Panc1 (cell line): ENCODE results near the gene GRK3. TPM values are rescaled to one million over a fixed set of nuclear protein-coding genes. Genes with fewer than 3 reads are reported as not detected.

Experiments used
- ATAC-seq: fragments of 200-7000 bp; cut with Tn5 transposase; 2 replicates; pipeline ENCODE4 v1.9.1; 2020; ENCODE audit warnings: mild to moderate bottlenecking, moderate library complexity
- BruUV-seq: library from RNA; stranded (reverse); fragments of 400-500 nt; replicated peaks from 2 replicates; lab custom pipeline; 2021; lab: Mats Ljungman, UMichigan
- CTCF ChIA-PET: fragments of 300-600 bp; sonication (Branson Sonifier 250); formaldehyde crosslinking; loops from one replicate; lab custom pipeline; 2022; ENCODE audit warnings: antibody characterized with exemption; lab: Charles Lee
- POLR2A ChIA-PET: fragments of 300-600 bp; sonication (Branson Sonifier 250); formaldehyde crosslinking; loops from one replicate; lab custom pipeline; 2022; ENCODE audit warnings: antibody characterized with exemption; lab: Charles Lee
- DNase-seq: peaks from one replicate; pipeline ENCODE4 v3.0.0-alpha.2; 2010; ENCODE audit warnings: low read depth, low spot score
- H3K27ac ChIP-seq: 2 replicates; pipeline ENCODE4 v1.5.1; 2011; ENCODE audit warnings: mild to moderate bottlenecking, low read length, inconsistent platforms
- H3K27me3 ChIP-seq: fragments of 200-500 bp; sonication (Bioruptor generic); 2 replicates; pipeline ENCODE4 v1.6.0; 2014; ENCODE audit warnings: low read length, inconsistent platforms; ENCODE audit not compliant: control insufficient read depth, insufficient read depth
- H3K36me3 ChIP-seq: fragments of 200-500 bp; sonication (Bioruptor generic); 2 replicates; pipeline ENCODE4 v1.5.1; 2014; ENCODE audit warnings: inconsistent platforms, mild to moderate bottlenecking, low read length, moderate library complexity; ENCODE audit not compliant: control insufficient read depth, insufficient read depth
- H3K4me1 ChIP-seq: 2 replicates; pipeline ENCODE4 v1.5.1; 2011; ENCODE audit warnings: inconsistent platforms, mild to moderate bottlenecking, low read length, moderate library complexity; ENCODE audit not compliant: control insufficient read depth, insufficient read depth
- H3K4me3 ChIP-seq, 2 experiments: 2 replicates each; pipeline ENCODE4 v1.5.1; 2011 to 2012; ENCODE audit warnings: low read depth in 2 of 2, low read length in 2 of 2, mild to moderate bottlenecking in 2 of 2, inconsistent platforms in 1 of 2, moderate library complexity in 1 of 2
- H3K9me3 ChIP-seq: fragments of 200-500 bp; sonication (Bioruptor generic); 2 replicates; pipeline ENCODE4 v1.5.1; 2014; ENCODE audit warnings: low read depth, mild to moderate bottlenecking, inconsistent platforms, low read length, moderate library complexity; ENCODE audit not compliant: control insufficient read depth, insufficient read depth
- POLR2AphosphoS5 ChIP-seq: IDR thresholded peaks from 2 replicates; pipeline ENCODE4 v1.6.1; 2012; ENCODE audit warnings: mild to moderate bottlenecking, low read depth, low read length, moderate library complexity
- SIN3A ChIP-seq: IDR thresholded peaks from 2 replicates; pipeline ENCODE4 v1.6.1; 2012; ENCODE audit warnings: low read depth, mild to moderate bottlenecking, low read length, moderate library complexity, borderline replicate concordance; ENCODE audit not compliant: insufficient read depth
- TCF7L2 ChIP-seq: IDR thresholded peaks from 2 replicates; pipeline ENCODE4 v1.6.1; 2011; ENCODE audit warnings: mild to moderate bottlenecking, low read depth, low read length, inconsistent platforms
- in situ Hi-C: cut with HindIII; loops from 2 replicates; pipeline ENCODE4 v1.10.0; 2016; ENCODE audit warnings: low sequenced_read_pairs, low pct_unique_long_range_greater_than_20kb
- intact Hi-C: fragments of 100-400 bp; cut with micrococcal nuclease; formaldehyde crosslinking; loops from one replicate; pipeline ENCODE4 v1.10.0; 2022; ENCODE audit not compliant: unreplicated experiment
- total RNA-seq: library from RNA; stranded (reverse); gene quantifications from one replicate; pipeline ENCODE4 v1.2.1, GENCODE V29; 2021; ENCODE audit not compliant: unreplicated experiment
- TF ChIP-seq, protein P1 (sequence below), 2 experiments: IDR thresholded peaks; 2 replicates each; pipeline ENCODE4 v1.6.1; 2011 to 2012; ENCODE audit warnings: low read depth in 2 of 2, control low read depth in 1 of 2, low read length in 1 of 2, mild to moderate bottlenecking in 1 of 2, moderate library complexity in 1 of 2; ENCODE audit not compliant: insufficient read depth in 1 of 2
- TF ChIP-seq, protein P2 (sequence below): fragments of 450-650 bp; IDR thresholded peaks from 2 replicates; pipeline ENCODE4 v1.5.1; 2017; ENCODE audit warnings: mild to moderate bottlenecking

GRK3 gene
- total RNA-seq, 1 experiment from 2014 or later = 12.0 TPM

DNA sequence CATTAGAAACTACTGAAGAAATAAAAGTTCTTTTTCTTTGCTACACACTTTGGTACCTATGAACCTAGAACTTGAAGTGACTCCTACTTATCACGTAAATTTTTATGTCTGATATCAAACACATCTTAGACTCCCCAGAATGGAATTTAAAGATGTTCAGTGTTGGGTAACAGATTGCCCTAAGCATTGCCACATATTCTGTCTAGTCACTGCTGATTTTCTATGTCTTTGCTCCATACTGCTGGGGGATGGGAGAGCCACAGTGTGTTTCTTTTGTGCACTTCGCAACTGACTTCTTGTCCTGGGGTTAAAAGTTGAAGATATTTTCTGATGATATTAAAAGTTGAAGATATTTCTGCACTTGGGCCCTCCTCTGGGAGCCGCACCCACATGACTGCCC, 158.2 kb downstream of the GRK3 start:
- in situ Hi-C loops (no loop called here), intact Hi-C loops (no loop called here)
- Histone ChIP-seq H3K4me1 (no peaks in the 10 kb centered on the region), H3K36me3 (no peaks in the 10 kb centered on the region), H3K27me3 (no peaks in the 10 kb centered on the region), H3K27ac (no peak overlapping the region), H3K9me3 (no peaks in the 10 kb centered on the region), H3K4me3 (no peak overlapping the region)
- ATAC-seq (no peak), DNase-seq (no peak)
- ChIA-PET POLR2A (no interaction called here), CTCF (no interaction called here)
- no TSS peak for BruUV-seq
- TF ChIP-seq SIN3A (no peak), TCF7L2 (no peak), POLR2AphosphoS5 (no peak)
- TF ChIP-seq, protein P1, sequence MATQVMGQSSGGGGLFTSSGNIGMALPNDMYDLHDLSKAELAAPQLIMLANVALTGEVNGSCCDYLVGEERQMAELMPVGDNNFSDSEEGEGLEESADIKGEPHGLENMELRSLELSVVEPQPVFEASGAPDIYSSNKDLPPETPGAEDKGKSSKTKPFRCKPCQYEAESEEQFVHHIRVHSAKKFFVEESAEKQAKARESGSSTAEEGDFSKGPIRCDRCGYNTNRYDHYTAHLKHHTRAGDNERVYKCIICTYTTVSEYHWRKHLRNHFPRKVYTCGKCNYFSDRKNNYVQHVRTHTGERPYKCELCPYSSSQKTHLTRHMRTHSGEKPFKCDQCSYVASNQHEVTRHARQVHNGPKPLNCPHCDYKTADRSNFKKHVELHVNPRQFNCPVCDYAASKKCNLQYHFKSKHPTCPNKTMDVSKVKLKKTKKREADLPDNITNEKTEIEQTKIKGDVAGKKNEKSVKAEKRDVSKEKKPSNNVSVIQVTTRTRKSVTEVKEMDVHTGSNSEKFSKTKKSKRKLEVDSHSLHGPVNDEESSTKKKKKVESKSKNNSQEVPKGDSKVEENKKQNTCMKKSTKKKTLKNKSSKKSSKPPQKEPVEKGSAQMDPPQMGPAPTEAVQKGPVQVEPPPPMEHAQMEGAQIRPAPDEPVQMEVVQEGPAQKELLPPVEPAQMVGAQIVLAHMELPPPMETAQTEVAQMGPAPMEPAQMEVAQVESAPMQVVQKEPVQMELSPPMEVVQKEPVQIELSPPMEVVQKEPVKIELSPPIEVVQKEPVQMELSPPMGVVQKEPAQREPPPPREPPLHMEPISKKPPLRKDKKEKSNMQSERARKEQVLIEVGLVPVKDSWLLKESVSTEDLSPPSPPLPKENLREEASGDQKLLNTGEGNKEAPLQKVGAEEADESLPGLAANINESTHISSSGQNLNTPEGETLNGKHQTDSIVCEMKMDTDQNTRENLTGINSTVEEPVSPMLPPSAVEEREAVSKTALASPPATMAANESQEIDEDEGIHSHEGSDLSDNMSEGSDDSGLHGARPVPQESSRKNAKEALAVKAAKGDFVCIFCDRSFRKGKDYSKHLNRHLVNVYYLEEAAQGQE (IDR thresholded peaks at IDR 0.05; ENCODE audit: insufficient read depth in 1 of 2, low read depth in 2 of 2, low read length in 1 of 2) = no peak
- TF ChIP-seq, protein P2, sequence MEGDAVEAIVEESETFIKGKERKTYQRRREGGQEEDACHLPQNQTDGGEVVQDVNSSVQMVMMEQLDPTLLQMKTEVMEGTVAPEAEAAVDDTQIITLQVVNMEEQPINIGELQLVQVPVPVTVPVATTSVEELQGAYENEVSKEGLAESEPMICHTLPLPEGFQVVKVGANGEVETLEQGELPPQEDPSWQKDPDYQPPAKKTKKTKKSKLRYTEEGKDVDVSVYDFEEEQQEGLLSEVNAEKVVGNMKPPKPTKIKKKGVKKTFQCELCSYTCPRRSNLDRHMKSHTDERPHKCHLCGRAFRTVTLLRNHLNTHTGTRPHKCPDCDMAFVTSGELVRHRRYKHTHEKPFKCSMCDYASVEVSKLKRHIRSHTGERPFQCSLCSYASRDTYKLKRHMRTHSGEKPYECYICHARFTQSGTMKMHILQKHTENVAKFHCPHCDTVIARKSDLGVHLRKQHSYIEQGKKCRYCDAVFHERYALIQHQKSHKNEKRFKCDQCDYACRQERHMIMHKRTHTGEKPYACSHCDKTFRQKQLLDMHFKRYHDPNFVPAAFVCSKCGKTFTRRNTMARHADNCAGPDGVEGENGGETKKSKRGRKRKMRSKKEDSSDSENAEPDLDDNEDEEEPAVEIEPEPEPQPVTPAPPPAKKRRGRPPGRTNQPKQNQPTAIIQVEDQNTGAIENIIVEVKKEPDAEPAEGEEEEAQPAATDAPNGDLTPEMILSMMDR = no peak

GRCh38 chr22:25726241-25726640, 161.8 kb downstream of the GRK3 start:
- no peaks in the 10 kb centered on the region for H3K27me3 ChIP-seq

More at GRCh38 chr22:25726241-25726640, 161.8 kb downstream of the GRK3 start:
- no peak for ATAC-seq
- in situ Hi-C loops (no loop called here), intact Hi-C loops (no loop called here)
- no peak for TF ChIP-seq SIN3A
- TF ChIP-seq, protein P2 = no peak
- no peak for TF ChIP-seq TCF7L2
- TF ChIP-seq POLR2AphosphoS5 = no peak
- TF ChIP-seq, protein P1 (IDR thresholded peaks at IDR 0.05; ENCODE audit: insufficient read depth in 1 of 2, low read depth in 2 of 2, low read length in 1 of 2) = no peak
- Histone ChIP-seq H3K36me3 (no peaks in the 10 kb centered on the region), H3K9me3 (no peaks in the 10 kb centered on the region), H3K4me1 (no peaks in the 10 kb centered on the region), H3K4me3 (no peak overlapping the region), H3K27ac (no peak overlapping the region)
- no peak for DNase-seq
- no TSS peak for BruUV-seq
- ChIA-PET POLR2A (no interaction called here), CTCF (no interaction called here)
